H1 (cell line): Measurements from ENCODE around the gene RRP1B. TPM values are rescaled to one million over a fixed set of nuclear protein-coding genes. Genes with fewer than 3 reads are reported as not detected.

Experiments
- CTCF ChIA-PET: fragments of 300-600 bp; sonication (Branson Sonifier 250); formaldehyde crosslinking; loops from one replicate; lab custom pipeline; 2021; ENCODE audit not compliant: partially characterized antibody; lab: Charles Lee
- POLR2A ChIA-PET: fragments of 300-600 bp; sonication (Branson Sonifier 250); formaldehyde crosslinking; loops from one replicate; lab custom pipeline; 2021; ENCODE audit warnings: inconsistent platforms; ENCODE audit not compliant: partially characterized antibody; lab: Charles Lee
- DNase-seq, 2 experiments: peaks; one replicate each; pipeline versions ENCODE4 v3.0.0 to v3.0.0-alpha.2; 2010 to 2022; ENCODE audit warnings: low spot score in 2 of 2, low read depth in 1 of 2, mixed read lengths in 1 of 2
- FAIRE-seq: peaks from 2 replicates; lab custom pipeline; 2011; peaks lifted over from hg19 to GRCh38; lab: Jason Lieb, UNC
- H2AFZ ChIP-seq: 2 replicates; pipeline ENCODE4 v1.8.1; 2012; ENCODE audit warnings: low read length, inconsistent platforms
- H2AK5ac ChIP-seq: 2 replicates; pipeline ENCODE4 v1.6.1; 2013; ENCODE audit warnings: low read depth, low read length
- H2BK120ac ChIP-seq: replicated peaks from 2 replicates; pipeline ENCODE3; 2013; ENCODE audit warnings: low read depth, low read length, inconsistent platforms
- H2BK12ac ChIP-seq: 2 replicates; pipeline ENCODE4 v1.6.1; 2013; ENCODE audit warnings: low read depth, low read length
- H2BK15ac ChIP-seq: 2 replicates; pipeline ENCODE4 v1.6.1; 2013; ENCODE audit warnings: low read length
- H2BK20ac ChIP-seq: 2 replicates; pipeline ENCODE4 v1.6.1; 2013; ENCODE audit warnings: low read length
- H2BK5ac ChIP-seq: 2 replicates; pipeline ENCODE4 v1.6.1; 2013; ENCODE audit warnings: low read depth, low read length
- H3K14ac ChIP-seq: 2 replicates; pipeline ENCODE4 v1.6.1; 2013; ENCODE audit warnings: inconsistent platforms; ENCODE audit not compliant: insufficient read length
- H3K18ac ChIP-seq: 2 replicates; pipeline ENCODE4 v1.6.1; 2013; ENCODE audit warnings: low read length; ENCODE audit errors: extremely low read depth
- H3K23ac ChIP-seq: 2 replicates; pipeline ENCODE4 v1.6.1; 2013; ENCODE audit warnings: inconsistent platforms; ENCODE audit not compliant: insufficient read length
- H3K23me2 ChIP-seq: 2 replicates; pipeline ENCODE4 v1.6.1; 2013; ENCODE audit warnings: low read depth, low read length
- H3K27ac ChIP-seq: 2 replicates; pipeline ENCODE4 v1.6.1; 2011; ENCODE audit warnings: low read depth, low read length, inconsistent platforms
- H3K27me3 ChIP-seq, 4 experiments: replicated peaks in 1 of 4; 1 replicate in 1 of 4; 2 replicates in 3 of 4; pipeline versions ENCODE4 v1.6.1 to v1.8.1; 2011 to 2013; ENCODE audit warnings: low read length in 3 of 4, mild to moderate bottlenecking in 3 of 4, inconsistent platforms in 2 of 4, mixed read lengths in 2 of 4, moderate library complexity in 1 of 4; ENCODE audit not compliant: control insufficient read depth in 3 of 4, insufficient read depth in 3 of 4; ENCODE audit errors: extremely low read depth in 1 of 4
- H3K36me3 ChIP-seq, 4 experiments: 2 replicates each; pipeline versions ENCODE4 v1.6.1 to v1.8.1; 2011 to 2013; ENCODE audit warnings: mild to moderate bottlenecking in 4 of 4, low read length in 3 of 4, moderate library complexity in 2 of 4, control low read depth in 1 of 4, inconsistent platforms in 1 of 4; ENCODE audit not compliant: insufficient read depth in 4 of 4, control insufficient read depth in 2 of 4
- H3K4ac ChIP-seq: replicated peaks from 2 replicates; pipeline ENCODE3; 2013; ENCODE audit warnings: low read length, low read depth, mixed read lengths, inconsistent platforms; ENCODE audit not compliant: insufficient read length
- H3K4me1 ChIP-seq, 4 experiments: replicated peaks in 1 of 4; 1 replicate in 1 of 4; 2 replicates in 3 of 4; pipeline versions ENCODE4 v1.6.1 to v1.8.1; 2011 to 2013; ENCODE audit warnings: low read length in 3 of 4, inconsistent platforms in 2 of 4, mixed read lengths in 1 of 4; ENCODE audit not compliant: insufficient read depth in 4 of 4, control insufficient read depth in 3 of 4
- H3K4me2 ChIP-seq, 2 experiments: 2 replicates each; pipeline versions ENCODE4 v1.6.1 to v1.8.1; 2011 to 2013; ENCODE audit warnings: low read depth in 2 of 2, low read length in 2 of 2, control low read depth in 1 of 2, inconsistent platforms in 1 of 2, mild to moderate bottlenecking in 1 of 2; ENCODE audit not compliant: insufficient read depth in 1 of 2
- H3K4me3 ChIP-seq, 4 experiments: fragments of 200-600, 300-600 bp in 1 of 4; sonication (generic), shearing (Covaris generic), sonication (Bioruptor Twin) in 1 of 4; 2 replicates each; pipeline versions ENCODE4 v1.5.1 to v1.8.1; 2011 to 2016; ENCODE audit warnings: low read length in 4 of 4, low read depth in 3 of 4, control low read depth in 2 of 4, inconsistent platforms in 2 of 4, mild to moderate bottlenecking in 2 of 4, mixed read lengths in 1 of 4, moderate library complexity in 1 of 4; ENCODE audit not compliant: insufficient read depth in 2 of 4; ENCODE audit errors: extremely low read depth in 1 of 4
- H3K56ac ChIP-seq: replicated peaks from 2 replicates; pipeline ENCODE3; 2013; ENCODE audit warnings: low read depth, mild to moderate bottlenecking, mixed read lengths, low read length, inconsistent platforms; ENCODE audit not compliant: insufficient read length
- H3K79me1 ChIP-seq: 2 replicates; pipeline ENCODE4 v1.6.1; 2013; ENCODE audit warnings: low read depth, low read length, control low read depth
- H3K79me2 ChIP-seq, 2 experiments: 2 replicates each; pipeline versions ENCODE4 v1.6.1 to v1.8.1; 2012 to 2013; ENCODE audit warnings: low read length in 2 of 2, mild to moderate bottlenecking in 2 of 2, inconsistent platforms in 1 of 2; ENCODE audit not compliant: insufficient read depth in 2 of 2, control insufficient read depth in 1 of 2
- H3K9ac ChIP-seq, 4 experiments: replicated peaks in 1 of 4; 1 replicate in 1 of 4; 2 replicates in 3 of 4; pipeline versions ENCODE4 v1.6.1 to v1.8.1; 2011 to 2013; ENCODE audit warnings: low read depth in 3 of 4, low read length in 3 of 4, control low read depth in 2 of 4, mild to moderate bottlenecking in 2 of 4, moderate library complexity in 2 of 4, inconsistent platforms in 1 of 4; ENCODE audit errors: extremely low read depth in 1 of 4
- H3K9me3 ChIP-seq, 2 experiments: 2 replicates each; pipeline versions ENCODE4 v1.6.1 to v1.8.1; 2012 to 2013; ENCODE audit warnings: mild to moderate bottlenecking in 2 of 2, moderate library complexity in 2 of 2, control low read depth in 1 of 2, inconsistent platforms in 1 of 2, low read depth in 1 of 2, low read length in 1 of 2, mixed read lengths in 1 of 2; ENCODE audit not compliant: insufficient read depth in 2 of 2
- H4K20me1 ChIP-seq, 2 experiments: replicated peaks in 1 of 2; 2 replicates each; pipeline versions ENCODE3 to v1.8.1; 2011 to 2013; ENCODE audit warnings: inconsistent platforms in 2 of 2, low read length in 2 of 2, mild to moderate bottlenecking in 1 of 2; ENCODE audit not compliant: insufficient read depth in 2 of 2, control insufficient read depth in 1 of 2
- H4K5ac ChIP-seq: 2 replicates; pipeline ENCODE4 v1.6.1; 2013; ENCODE audit warnings: low read length, low read depth, mixed read lengths, inconsistent platforms; ENCODE audit not compliant: insufficient read length
- H4K8ac ChIP-seq: 2 replicates; pipeline ENCODE4 v1.8.0; 2013; ENCODE audit warnings: mild to moderate bottlenecking, moderate library complexity, low read length, inconsistent platforms; ENCODE audit not compliant: insufficient read depth; ENCODE audit errors: extremely low read depth
- H4K91ac ChIP-seq: replicated peaks from 2 replicates; pipeline ENCODE3; 2013; ENCODE audit warnings: low read length, mixed read lengths, inconsistent platforms; ENCODE audit not compliant: insufficient read length
- CBX8 ChIP-seq: fragments of 300-800, 300-1000 bp; sonication (generic); IDR thresholded peaks from 2 replicates; pipeline ENCODE4 v1.7.1; 2016; ENCODE audit warnings: low read depth, low read length, borderline replicate concordance
- CHD2 ChIP-seq: IDR thresholded peaks from 2 replicates; pipeline ENCODE4 v1.6.1; 2012; ENCODE audit warnings: low read length, improper control_type of control experiment
- KDM4A ChIP-seq: IDR thresholded peaks from one replicate; pipeline ENCODE4 v1.7.1; 2012; ENCODE audit warnings: low read depth, mild to moderate bottlenecking, moderate library complexity, low read length, inconsistent platforms; ENCODE audit not compliant: severe bottlenecking
- NRF1 ChIP-seq: IDR thresholded peaks from 2 replicates; pipeline ENCODE4 v1.6.1; 2011; ENCODE audit warnings: mild to moderate bottlenecking, low read depth, low read length, improper control_type of control experiment
- RBBP5 ChIP-seq: IDR thresholded peaks from 2 replicates; pipeline ENCODE4 v1.7.1; 2012; ENCODE audit warnings: low read depth, mild to moderate bottlenecking, inconsistent platforms, low read length, moderate library complexity, borderline replicate concordance
- SIN3A ChIP-seq, 2 experiments: IDR thresholded peaks in 1 of 2; conservative IDR thresholded peaks in 1 of 2; 2 replicates each; pipeline ENCODE4 v1.6.1; 2011 to 2012; ENCODE audit warnings: low read length in 2 of 2, improper control_type of control experiment in 1 of 2, low read depth in 1 of 2, mild to moderate bottlenecking in 1 of 2
- SP4 ChIP-seq: IDR thresholded peaks from 2 replicates; pipeline ENCODE4 v1.6.1; 2012; ENCODE audit warnings: low read length, inconsistent platforms
- SRF ChIP-seq: IDR thresholded peaks from 2 replicates; pipeline ENCODE4 v1.6.1; 2011; ENCODE audit warnings: mild to moderate bottlenecking, low read depth, low read length, moderate library complexity
- SUZ12 ChIP-seq: fragments of 200-600 bp; sonication (generic); IDR thresholded peaks from 2 replicates; pipeline ENCODE4 v1.6.1; 2012; ENCODE audit warnings: mild to moderate bottlenecking, inconsistent platforms, low read length, moderate library complexity, mixed read lengths
- TAF7 ChIP-seq: optimal IDR thresholded peaks from 2 replicates; pipeline ENCODE3; 2011; ENCODE audit warnings: low read depth, mild to moderate bottlenecking, inconsistent platforms, low read length, moderate library complexity, borderline replicate concordance
- TCF12 ChIP-seq: IDR thresholded peaks from 2 replicates; pipeline ENCODE4 v1.6.1; 2011; ENCODE audit warnings: low read depth, mild to moderate bottlenecking, low read length
- WGBS, 2 experiments: shearing (Covaris generic) in 1 of 2; methylation state at CpG; one replicate each; pipeline versions ENCODE4 v1.1.6 to v1.1.7; 2013 to 2015; ENCODE audit warnings: low lambda C conversion rate in 2 of 2, mixed read lengths in 2 of 2, inconsistent platforms in 1 of 2, low coverage in 1 of 2, missing lambda C conversion rate in 1 of 2; ENCODE audit not compliant: insufficient replicate concordance in 2 of 2, insufficient coverage in 1 of 2, insufficient read length in 1 of 2; ENCODE audit errors: extremely low coverage in 1 of 2, missing lambda C conversion rate in 1 of 2; 5-methylcytosine and 5-hydroxymethylcytosine counted together
- polyA plus RNA-seq, 7 experiments: library from polyadenylated mRNA; depleted of rRNA in 3 of 7; stranded (reverse) in 5 of 7; unstranded in 2 of 7; fragments of >200 nt in 5 of 7; fragments of 200-250 nt in 2 of 7; gene quantifications; 1 replicate in 5 of 7; 2 replicates in 1 of 7; 4 replicates in 1 of 7; pipeline versions ENCODE4 v1.2.1 to v1.2.3, GENCODE V29; 2011 to 2013; ENCODE audit warnings: missing spikeins in 2 of 7, mixed read lengths in 2 of 7
- total RNA-seq: library from RNA; stranded (reverse); fragmentation: NEBNext Ultra II Directional; extraction: Animal tissue kit (Norgen Biotek cat#: 25700); gene quantifications from 2 replicates; pipeline ENCODE4 v1.2.1, GENCODE V29; 2021

RRP1B gene
- total and polyA plus RNA-seq, 2 of the 8 experiments (the other 6 are each of a cell fraction or from before 2014, with no cell fraction given) = 25.8 to 97.3 TPM

GRCh38 chr21:43623588-43623987 lies 35.8 kb upstream of the RRP1B start:
- no peak overlapping the region for H2BK20ac ChIP-seq
- ChIA-PET POLR2A (no interaction called here), CTCF (interaction anchor here (0.6 to 4.2 kb wide), 2 partner anchors 11 to 12 kb away, joined by 3 to 27 read pairs; no protein-coding TSS in a partner anchor)
- no peak overlapping the region for H2BK5ac ChIP-seq
- no peak overlapping the region for H3K9ac ChIP-seq
- H3K18ac ChIP-seq = no peak overlapping the region
- no peak overlapping the region for H3K14ac ChIP-seq
- no peaks in the 10 kb centered on the region for H3K79me1 ChIP-seq
- no peaks in the 10 kb centered on the region; a peak in 1 of 7 replicates for H3K4me1 ChIP-seq
- H2AFZ ChIP-seq = no peak overlapping the region
- H4K8ac ChIP-seq = no peak overlapping the region
- DNase-seq (no peak), FAIRE-seq (no peak)
- no peak overlapping the region for H4K91ac ChIP-seq
- H3K27me3 ChIP-seq = no peaks in the 10 kb centered on the region
- no peak overlapping the region for H3K27ac ChIP-seq
- H3K4ac ChIP-seq = no peak overlapping the region
- no peak overlapping the region for H2AK5ac ChIP-seq
- H4K20me1 ChIP-seq = no peaks in the 10 kb centered on the region
- no peak overlapping the region for H2BK12ac ChIP-seq
- H3K23me2 ChIP-seq = no peaks in the 10 kb centered on the region
- H3K9me3 ChIP-seq = peaks cover 0 to 3% of the 10 kb centered on the region in 2 experiments; a peak in 3 of 4 replicates
- no peak overlapping the region for H2BK15ac ChIP-seq
- TF ChIP-seq TCF12 (no peak), CHD2 (no peak), SUZ12 (no peak), CBX8 (no peak), SIN3A (conservative IDR thresholded peaks at IDR 0.05 in 1 of 2, IDR thresholded peaks at IDR 0.05 in 1 of 2; ENCODE audit: low read depth in 1 of 2, low read length in 2 of 2) (no peak), TAF7 (no peak), NRF1 (no peak), SP4 (no peak), SRF (no peak), KDM4A (no peak), RBBP5 (no peak)
- no peak overlapping the region for H3K23ac ChIP-seq
- H2BK120ac ChIP-seq = no peak overlapping the region
- H3K36me3 ChIP-seq = no peaks in the 10 kb centered on the region
- WGBS, 2 experiments = 80% methylated on average over 2 of the region's 2 CpGs; no CpG with 5 or more reads in 1 of the 2 experiments
- no peak overlapping the region for H3K56ac ChIP-seq
- no peak overlapping the region for H4K5ac ChIP-seq
- no peaks in the 10 kb centered on the region for H3K79me2 ChIP-seq
- H3K4me2 ChIP-seq = no peak overlapping the region
- no peak overlapping the region for H3K4me3 ChIP-seq
